HepG2 (cell line): ENCODE data around the gene SPTY2D1. TPM values are rescaled to one million over a fixed set of nuclear protein-coding genes. Genes with fewer than 3 reads are reported as not detected.

ENCODE experiments used
- CCDC6 ChIP-seq: sonication (generic); formaldehyde crosslinking; IDR thresholded peaks from 2 replicates; pipeline ENCODE4 v1.8.1; 2022; ENCODE audit warnings: mild to moderate bottlenecking, missing genetic modification reagents, moderate library complexity
- EED ChIP-seq: sonication (generic); formaldehyde crosslinking; IDR thresholded peaks from 2 replicates; pipeline ENCODE4 v1.5.0; 2020; ENCODE audit warnings: mild to moderate bottlenecking, missing genetic modification reagents
- HHEX ChIP-seq: IDR thresholded peaks from 2 replicates; pipeline ENCODE4 v1.6.1; 2016; ENCODE audit warnings: control low read depth
- IKZF1 ChIP-seq: fragments of 450-650 bp; IDR thresholded peaks from 2 replicates; pipeline ENCODE4 v1.7.1; 2016
- MEF2D ChIP-seq: sonication (generic); formaldehyde crosslinking; IDR thresholded peaks from 2 replicates; pipeline ENCODE4 v1.5.1; 2020; ENCODE audit warnings: mild to moderate bottlenecking, missing genetic modification reagents
- NFKB2 ChIP-seq: sonication (generic); formaldehyde crosslinking; IDR thresholded peaks from 2 replicates; pipeline ENCODE4 v1.4.0; 2020; ENCODE audit warnings: missing genetic modification reagents, borderline replicate concordance
- RAD51 ChIP-seq: fragments of 450-650 bp; IDR thresholded peaks from 2 replicates; pipeline ENCODE4 v1.6.1; 2016; ENCODE audit warnings: borderline replicate concordance
- RBM22 ChIP-seq: fragments of 200-400 bp; formaldehyde crosslinking; optimal IDR thresholded peaks from 2 replicates; pipeline ENCODE3; 2017; ENCODE audit warnings: mild to moderate bottlenecking, low read length, moderate library complexity
- RORA ChIP-seq: sonication (generic); formaldehyde crosslinking; IDR thresholded peaks from 2 replicates; pipeline ENCODE4 v1.5.0; 2020; ENCODE audit warnings: mild to moderate bottlenecking, missing genetic modification reagents, moderate library complexity
- SMAD9 ChIP-seq: sonication (generic); formaldehyde crosslinking; IDR thresholded peaks from 2 replicates; pipeline ENCODE4 v1.5.1; 2020; ENCODE audit warnings: mild to moderate bottlenecking, missing genetic modification reagents
- U2AF1 ChIP-seq: fragments of 200-400 bp; formaldehyde crosslinking; optimal IDR thresholded peaks from 2 replicates; pipeline ENCODE3; 2017; ENCODE audit warnings: mild to moderate bottlenecking, low read depth, low read length
- YY1 ChIP-seq: IDR thresholded peaks from 2 replicates; pipeline ENCODE4 v1.6.1; 2011; ENCODE audit warnings: low read length, low read depth, moderate library complexity, mild to moderate bottlenecking; ENCODE audit not compliant: insufficient read depth, insufficient replicate concordance
- ZNF230 ChIP-seq: sonication (generic); formaldehyde crosslinking; IDR thresholded peaks from 2 replicates; pipeline ENCODE4 v1.4.0; 2020; ENCODE audit warnings: mild to moderate bottlenecking, missing genetic modification reagents
- ZNF562 ChIP-seq: sonication (generic); formaldehyde crosslinking; IDR thresholded peaks from 2 replicates; pipeline ENCODE4 v1.8.0; 2022; ENCODE audit warnings: missing genetic modification reagents, borderline replicate concordance
- ZNF572 ChIP-seq: sonication (generic); formaldehyde crosslinking; IDR thresholded peaks from 2 replicates; pipeline ENCODE4 v1.5.1; 2020; ENCODE audit warnings: mild to moderate bottlenecking, missing genetic modification reagents
- polyA plus RNA-seq, 8 experiments: library from polyadenylated mRNA; depleted of rRNA in 3 of 8; stranded (reverse) in 7 of 8; unstranded in 1 of 8; fragments of >200 nt; fragmentation: Illumina TruSeq in 4 of 8; extraction: Trizol in 4 of 8; gene quantifications; 2 replicates each; pipeline versions ENCODE4 v1.2.1 to v1.2.3, GENCODE V29; 2011 to 2016; ENCODE audit warnings: low read depth in 4 of 8, missing spikeins in 1 of 8, mixed read lengths in 1 of 8; ENCODE audit not compliant: insufficient read depth in 1 of 8
- total RNA-seq, 5 experiments: library from RNA; depleted of rRNA; stranded (reverse); fragments of >200 nt; fragmentation: Illumina TruSeq; extraction: Trizol; gene quantifications; 2 replicates each; pipeline ENCODE4 v1.2.3, GENCODE V29; 2016; ENCODE audit warnings: low read depth in 1 of 5
- TF ChIP-seq, protein P1 (sequence below): sonication (generic); formaldehyde crosslinking; IDR thresholded peaks from 2 replicates; pipeline ENCODE4 v1.4.0; 2020; ENCODE audit warnings: missing genetic modification reagents, mild to moderate bottlenecking, borderline replicate concordance
- TF ChIP-seq, protein P2 (sequence below): sonication (generic); formaldehyde crosslinking; conservative IDR thresholded peaks from 2 replicates; pipeline ENCODE4 v1.8.0; 2022; ENCODE audit warnings: mild to moderate bottlenecking, moderate library complexity, missing genetic modification reagents
- TF ChIP-seq, protein P3 (sequence below): sonication (generic); formaldehyde crosslinking; IDR thresholded peaks from 2 replicates; pipeline ENCODE4 v1.9.0; 2021; ENCODE audit warnings: missing genetic modification reagents, borderline replicate concordance
- TF ChIP-seq, protein P4 (sequence below): sonication (generic); IDR thresholded peaks from 2 replicates; pipeline ENCODE4 v1.6.1; 2016; ENCODE audit warnings: low read depth, borderline replicate concordance
- TF ChIP-seq, protein P5 (sequence below): sonication (generic); formaldehyde crosslinking; conservative IDR thresholded peaks from 2 replicates; pipeline ENCODE4 v1.4.0; 2020; ENCODE audit warnings: missing genetic modification reagents

Gene SPTY2D1
- total and polyA plus RNA-seq, 2 of the 13 experiments (the other 11 are each of a cell fraction or from before 2014, with no cell fraction given) = 6.9 to 14.8 TPM

DNA sequence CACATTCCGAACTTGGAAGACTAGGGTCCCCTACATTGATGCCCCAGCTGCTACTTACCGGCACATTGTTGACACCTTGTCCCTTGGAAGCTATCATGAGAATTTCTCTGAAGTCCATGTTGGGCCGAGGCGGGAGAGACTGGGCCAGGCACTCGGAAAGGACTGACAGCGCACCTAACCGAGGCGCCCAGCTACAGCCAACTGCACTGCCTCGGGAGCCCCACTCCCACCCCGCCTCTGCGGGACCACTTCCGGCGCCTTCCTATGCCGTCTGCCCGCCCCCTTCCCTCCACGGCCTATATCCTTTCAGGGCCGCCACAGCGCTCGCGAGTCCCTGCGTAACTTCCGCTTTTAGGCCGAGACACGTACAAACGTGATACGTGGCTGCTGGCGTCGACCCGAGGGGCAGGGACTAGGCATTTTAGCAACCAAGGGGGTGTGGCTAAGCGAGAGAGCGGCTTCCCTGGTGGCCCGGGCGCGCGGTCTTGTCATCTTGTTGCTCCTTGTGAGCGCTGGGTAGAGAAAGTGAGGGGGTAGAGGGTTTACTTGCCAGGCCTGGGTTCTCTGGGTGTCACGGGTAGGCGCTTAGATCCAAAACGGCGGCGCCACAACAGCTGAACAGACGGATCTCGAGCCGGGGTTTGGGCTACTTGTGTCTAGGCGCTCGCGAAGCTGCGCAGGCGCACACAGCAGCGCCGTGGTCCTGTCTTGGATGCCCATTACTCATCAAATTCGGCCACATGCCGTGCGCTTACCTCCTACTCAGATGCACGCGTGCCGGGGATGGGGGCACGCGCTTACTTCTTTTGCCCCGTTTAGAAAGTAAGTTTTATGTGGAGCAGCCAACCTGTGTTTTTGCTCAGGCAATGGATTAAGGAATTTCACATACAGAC lies at the start of gene SPTY2D1 (continued):
- TF ChIP-seq, protein P1, sequence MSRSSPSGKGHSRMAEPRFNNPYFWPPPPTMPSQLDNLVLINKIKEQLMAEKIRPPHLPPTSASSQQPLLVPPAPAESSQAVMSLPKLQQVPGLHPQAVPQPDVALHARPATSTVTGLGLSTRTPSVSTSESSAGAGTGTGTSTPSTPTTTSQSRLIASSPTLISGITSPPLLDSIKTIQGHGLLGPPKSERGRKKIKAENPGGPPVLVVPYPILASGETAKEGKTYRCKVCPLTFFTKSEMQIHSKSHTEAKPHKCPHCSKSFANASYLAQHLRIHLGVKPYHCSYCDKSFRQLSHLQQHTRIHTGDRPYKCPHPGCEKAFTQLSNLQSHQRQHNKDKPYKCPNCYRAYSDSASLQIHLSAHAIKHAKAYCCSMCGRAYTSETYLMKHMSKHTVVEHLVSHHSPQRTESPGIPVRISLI = no peak; the same call in 1 of the 2 replicates
- no peak for TF ChIP-seq ZNF562 (CRISPR knock-in tag)
- TF ChIP-seq, protein P2, sequence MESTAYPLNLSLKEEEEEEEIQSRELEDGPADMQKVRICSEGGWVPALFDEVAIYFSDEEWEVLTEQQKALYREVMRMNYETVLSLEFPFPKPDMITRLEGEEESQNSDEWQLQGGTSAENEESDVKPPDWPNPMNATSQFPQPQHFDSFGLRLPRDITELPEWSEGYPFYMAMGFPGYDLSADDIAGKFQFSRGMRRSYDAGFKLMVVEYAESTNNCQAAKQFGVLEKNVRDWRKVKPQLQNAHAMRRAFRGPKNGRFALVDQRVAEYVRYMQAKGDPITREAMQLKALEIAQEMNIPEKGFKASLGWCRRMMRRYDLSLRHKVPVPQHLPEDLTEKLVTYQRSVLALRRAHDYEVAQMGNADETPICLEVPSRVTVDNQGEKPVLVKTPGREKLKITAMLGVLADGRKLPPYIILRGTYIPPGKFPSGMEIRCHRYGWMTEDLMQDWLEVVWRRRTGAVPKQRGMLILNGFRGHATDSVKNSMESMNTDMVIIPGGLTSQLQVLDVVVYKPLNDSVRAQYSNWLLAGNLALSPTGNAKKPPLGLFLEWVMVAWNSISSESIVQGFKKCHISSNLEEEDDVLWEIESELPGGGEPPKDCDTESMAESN (CRISPR knock-in tag) = peak; percentile 73; the same call in 1 of the 2 replicates
- TF ChIP-seq YY1 = peak; percentile 40
- TF ChIP-seq RORA = no peak
- TF ChIP-seq HHEX (CRISPR knock-in tag) = no peak
- peak; percentile 77; the same call in 1 of the 2 replicates for TF ChIP-seq ZNF230 (CRISPR knock-in tag)
- no peak for TF ChIP-seq IKZF1
- TF ChIP-seq, protein P3, sequence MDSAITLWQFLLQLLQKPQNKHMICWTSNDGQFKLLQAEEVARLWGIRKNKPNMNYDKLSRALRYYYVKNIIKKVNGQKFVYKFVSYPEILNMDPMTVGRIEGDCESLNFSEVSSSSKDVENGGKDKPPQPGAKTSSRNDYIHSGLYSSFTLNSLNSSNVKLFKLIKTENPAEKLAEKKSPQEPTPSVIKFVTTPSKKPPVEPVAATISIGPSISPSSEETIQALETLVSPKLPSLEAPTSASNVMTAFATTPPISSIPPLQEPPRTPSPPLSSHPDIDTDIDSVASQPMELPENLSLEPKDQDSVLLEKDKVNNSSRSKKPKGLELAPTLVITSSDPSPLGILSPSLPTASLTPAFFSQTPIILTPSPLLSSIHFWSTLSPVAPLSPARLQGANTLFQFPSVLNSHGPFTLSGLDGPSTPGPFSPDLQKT = no peak
- TF ChIP-seq ZNF572 (CRISPR knock-in tag) = no peak
- no peak; the same call in 1 of the 2 replicates for TF ChIP-seq SMAD9 (CRISPR knock-in tag)
- TF ChIP-seq RBM22 = no peak
- TF ChIP-seq, protein P4, sequence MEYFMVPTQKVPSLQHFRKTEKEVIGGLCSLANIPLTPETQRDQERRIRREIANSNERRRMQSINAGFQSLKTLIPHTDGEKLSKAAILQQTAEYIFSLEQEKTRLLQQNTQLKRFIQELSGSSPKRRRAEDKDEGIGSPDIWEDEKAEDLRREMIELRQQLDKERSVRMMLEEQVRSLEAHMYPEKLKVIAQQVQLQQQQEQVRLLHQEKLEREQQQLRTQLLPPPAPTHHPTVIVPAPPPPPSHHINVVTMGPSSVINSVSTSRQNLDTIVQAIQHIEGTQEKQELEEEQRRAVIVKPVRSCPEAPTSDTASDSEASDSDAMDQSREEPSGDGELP = peak; percentile 30; the same call in 1 of the 2 replicates
- TF ChIP-seq MEF2D = no peak
- TF ChIP-seq CCDC6 (CRISPR knock-in tag) = 0 out of 2 replicates have a peak, but pooled peaks have one; percentile 36
- TF ChIP-seq, protein P5, sequence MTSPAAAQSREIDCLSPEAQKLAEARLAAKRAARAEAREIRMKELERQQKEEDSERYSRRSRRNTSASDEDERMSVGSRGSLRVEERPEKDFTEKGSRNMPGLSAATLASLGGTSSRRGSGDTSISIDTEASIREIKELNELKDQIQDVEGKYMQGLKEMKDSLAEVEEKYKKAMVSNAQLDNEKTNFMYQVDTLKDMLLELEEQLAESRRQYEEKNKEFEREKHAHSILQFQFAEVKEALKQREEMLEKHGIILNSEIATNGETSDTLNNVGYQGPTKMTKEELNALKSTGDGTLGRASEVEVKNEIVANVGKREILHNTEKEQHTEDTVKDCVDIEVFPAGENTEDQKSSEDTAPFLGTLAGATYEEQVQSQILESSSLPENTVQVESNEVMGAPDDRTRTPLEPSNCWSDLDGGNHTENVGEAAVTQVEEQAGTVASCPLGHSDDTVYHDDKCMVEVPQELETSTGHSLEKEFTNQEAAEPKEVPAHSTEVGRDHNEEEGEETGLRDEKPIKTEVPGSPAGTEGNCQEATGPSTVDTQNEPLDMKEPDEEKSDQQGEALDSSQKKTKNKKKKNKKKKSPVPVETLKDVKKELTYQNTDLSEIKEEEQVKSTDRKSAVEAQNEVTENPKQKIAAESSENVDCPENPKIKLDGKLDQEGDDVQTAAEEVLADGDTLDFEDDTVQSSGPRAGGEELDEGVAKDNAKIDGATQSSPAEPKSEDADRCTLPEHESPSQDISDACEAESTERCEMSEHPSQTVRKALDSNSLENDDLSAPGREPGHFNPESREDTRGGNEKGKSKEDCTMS (CRISPR knock-in tag) = no peak
- no peak for TF ChIP-seq RAD51
- TF ChIP-seq U2AF1 = no peak
- peak; percentile 41; the same call in 1 of the 2 replicates for TF ChIP-seq EED (CRISPR knock-in tag)
- TF ChIP-seq NFKB2 (CRISPR knock-in tag) = peak; percentile 74; the same call in 1 of the 2 replicates
